Measurements from ENCODE around the gene CDC40.
"Not testable (repeated sequence)": the region's sequence is repeated elsewhere in the genome, so short reads cannot be mapped to it uniquely, and the experiment has no call there.

Gene CDC40

GRCh38 chr6:110201151-110201884 is 21.1 kb downstream of the CDC40 start:
- no peak for DNase-seq

GRCh38 chr6:110207652-110208051 is 27.4 kb downstream of the CDC40 start:
- DNase-seq = no peak

GRCh38 chr6:110211753-110212152 is 31.5 kb downstream of the CDC40 start:
- no peak for DNase-seq

GRCh38 chr6:110214338-110214737 is 34.1 kb downstream of the CDC40 start:
- DNase-seq = no peak

GRCh38 chr6:110216140-110216539 is 35.9 kb downstream of the CDC40 start:
- no peak for DNase-seq

- DNase-seq = no peak
Measured at GRCh38 chr6:110217266-110217665, 37.0 kb downstream of the CDC40 start.

GRCh38 chr6:110221738-110222137 is 41.5 kb downstream of the CDC40 start:
- no peak for DNase-seq

- no peak for DNase-seq
Measured at GRCh38 chr6:110226261-110226660, 46.0 kb downstream of the CDC40 start.

GRCh38 chr6:110232450-110232849 is 52.2 kb downstream of the CDC40 start:
- DNase-seq = no peak

- no peak for DNase-seq
Measured at GRCh38 chr6:110233770-110234374, 53.6 kb downstream of the CDC40 start.

- not testable (repeated sequence) for DNase-seq
Measured at GRCh38 chr6:110236007-110236406, 55.8 kb downstream of the CDC40 start.

- DNase-seq = no peak
Measured at GRCh38 chr6:110239526-110240274, 59.5 kb downstream of the CDC40 start.

GRCh38 chr6:110244621-110245020 is 64.4 kb downstream of the CDC40 start:
- not testable (repeated sequence) for DNase-seq

GRCh38 chr6:110246378-110246777 is 66.2 kb downstream of the CDC40 start:
- DNase-seq = no peak

- no peak for DNase-seq
Measured at GRCh38 chr6:110246900-110247546, 66.8 kb downstream of the CDC40 start.

- DNase-seq = no peak
Measured at GRCh38 chr6:110250058-110250457, 69.8 kb downstream of the CDC40 start.

- DNase-seq = no peak
Measured at GRCh38 chr6:110250838-110251237, 70.6 kb downstream of the CDC40 start.

GRCh38 chr6:110255211-110255750 is 75.1 kb downstream of the CDC40 start:
- peak; percentile 38 for DNase-seq

GRCh38 chr6:110256366-110256765 is 76.1 kb downstream of the CDC40 start:
- no peak for DNase-seq

- DNase-seq = no peak
Measured at GRCh38 chr6:110265273-110265672, 85.0 kb downstream of the CDC40 start.

GRCh38 chr6:110266996-110267395 is 86.8 kb downstream of the CDC40 start:
- DNase-seq = no peak

- DNase-seq = no peak
Measured at GRCh38 chr6:110269623-110270022, 89.4 kb downstream of the CDC40 start.

GRCh38 chr6:110270165-110270564 is 89.9 kb downstream of the CDC40 start:
- no peak for DNase-seq

Data from femur (tissue), 1 donor.